Sigmoid colon (tissue), 7 donors: Measurements from ENCODE around the gene BNIP2. TPM values are rescaled to one million over a fixed set of nuclear protein-coding genes. Genes with fewer than 3 reads are reported as not detected.

ENCODE experiments used
- DNase-seq: peaks from one replicate; pipeline ENCODE4 v3.0.0-alpha.2; 2019
- H3K27ac ChIP-seq, 4 donors: fragments of 200-600 bp; sonication (generic); one replicate each; pipeline ENCODE4 v1.5.1; 2016 to 2019; ENCODE audit warnings: mild to moderate bottlenecking in 1 of 4
- H3K27me3 ChIP-seq, 3 donors: fragments of 200-600 bp; sonication (generic); one replicate each; pipeline ENCODE4 v1.5.1; 2019; ENCODE audit warnings: mild to moderate bottlenecking in 1 of 3
- H3K36me3 ChIP-seq, 4 donors: fragments of 200-600 bp; sonication (generic); one replicate each; pipeline ENCODE4 v1.5.1; 2016 to 2019
- H3K4me1 ChIP-seq, 4 donors: fragments of 200-600 bp; sonication (generic); one replicate each; pipeline ENCODE4 v1.5.1; 2017 to 2019
- H3K4me3 ChIP-seq, 4 donors: fragments of 200-600 bp; sonication (generic); one replicate each; pipeline ENCODE4 v1.5.1; 2017 to 2019; ENCODE audit warnings: mild to moderate bottlenecking in 2 of 4, moderate library complexity in 1 of 4
- H3K9me3 ChIP-seq, 4 donors: fragments of 200-600 bp in 3 of 4; sonication (generic) in 3 of 4; one replicate each; pipeline versions ENCODE4 v1.5.1 to v1.6.1; 2013 to 2019
- CTCF ChIP-seq, 4 experiments: fragments of 450-650 bp in 3 of 4; fragments of 200-600 bp in 1 of 4; IDR thresholded peaks; one replicate each; pipeline ENCODE4 v1.5.1; 2016 to 2019; ENCODE audit warnings: antibody characterized with exemption in 4 of 4, mild to moderate bottlenecking in 3 of 4, moderate library complexity in 2 of 4
- EP300 ChIP-seq, 4 donors: sonication (generic); formaldehyde crosslinking; IDR thresholded peaks; one replicate each; pipeline ENCODE4 v1.6.1; 2017; ENCODE audit warnings: antibody characterized with exemption in 4 of 4
- POLR2A ChIP-seq, 2 donors: fragments of 450-650 bp; IDR thresholded peaks; one replicate each; pipeline ENCODE4 v1.6.1; 2016; ENCODE audit warnings: antibody characterized with exemption in 2 of 2, mild to moderate bottlenecking in 2 of 2, moderate library complexity in 2 of 2
- POLR2AphosphoS5 ChIP-seq, 4 donors: sonication (generic); formaldehyde crosslinking; IDR thresholded peaks; one replicate each; pipeline ENCODE4 v1.6.1; 2017; ENCODE audit warnings: antibody characterized with exemption in 4 of 4
- WGBS, 2 donors: extraction: QIAGEN DNeasy Blood & Tissue Kit; methylation state at CpG; one replicate each; pipeline ENCODE4 v1.1.7; 2013; 5-methylcytosine and 5-hydroxymethylcytosine counted together
- intact Hi-C: fragments of 100-400 bp; cut with DNase I; formaldehyde crosslinking; loops from one replicate; pipeline ENCODE4 v1.15.1; 2023
- polyA plus RNA-seq, 3 donors: library from polyadenylated mRNA; stranded (reverse); fragments of 200-250 nt; gene quantifications; one replicate each; pipeline ENCODE4 v1.2.3, GENCODE V29; 2013
- total RNA-seq, 4 donors: library from RNA; depleted of rRNA; stranded (reverse); fragments of >200 nt; gene quantifications; one replicate each; pipeline ENCODE4 v1.1.0, GENCODE V29; 2016
- donor health status: healthy with polysubstance abuse.
- donor health status: Bipolar disorder and iron deficiency.
- donor health status: healthy.

BNIP2 gene
- 100 to 1,000 TPM; 115 to 199 (median 142) TPM for total RNA-seq
- polyA plus RNA-seq = 10 to 100 TPM; 28.8 to 33.5 (median 33.3) TPM

- intact Hi-C loops = loop anchor here (1.0 kb wide), 1 partner anchor 32 kb away; the partner anchor contains the start of gene GTF2A2
- 0% methylated on average over 78 of the region's 78 CpGs for WGBS, 2 donors
- Histone ChIP-seq H3K27ac (peak within 1 kb of the TSS; percentile 96 to 99 (median 98)), H3K4me1 (peaks cover 0 to 47% (median 31%) of the 10 kb centered on the region in 4 donors), H3K27me3 (no peaks in the 10 kb centered on the region), H3K4me3 (peak within 1 kb of the TSS; percentile 94 to 98 (median 96)), H3K36me3 (peaks cover 0 to under 1% (median 0%) of the 10 kb centered on the region in 4 donors), H3K9me3 (no peaks in the 10 kb centered on the region)
- TF ChIP-seq EP300 (IDR thresholded peaks at IDR 0.05) = peak in 1 of 4 donors; percentile 43
- TF ChIP-seq POLR2A (IDR thresholded peaks at IDR 0.05) = peak; percentile 77 to 83
- TF ChIP-seq POLR2AphosphoS5 (IDR thresholded peaks at IDR 0.05) = peak; percentile 88 to 99 (median 98)
- no peak for TF ChIP-seq CTCF (IDR thresholded peaks at IDR 0.05)
- DNase-seq = peak; percentile 100
Observed at GRCh38 chr15:59688782-59689625, at the start of gene BNIP2. Gene BNIP2 (minus strand): TSS chr15:59689320. CDS start chr15:59682457, 6,863 bp downstream.

- TF ChIP-seq CTCF (IDR thresholded peaks at IDR 0.05) (no peak), POLR2A (IDR thresholded peaks at IDR 0.05) (no peak), EP300 (IDR thresholded peaks at IDR 0.05) (no peak), POLR2AphosphoS5 (IDR thresholded peaks at IDR 0.05) (no peak)
- DNase-seq = no peak
- intact Hi-C loops = no loop called here
- WGBS, 2 donors = 60 to 76% methylated on average over 7 of the region's 7 CpGs
- peaks cover 0 to 4% (median 0%) of the 10 kb centered on the region in 3 donors for H3K27me3 ChIP-seq
- H3K9me3 ChIP-seq = peaks cover 0 to 2% (median 0%) of the 10 kb centered on the region in 4 donors
- no peaks in the 10 kb centered on the region for H3K36me3 ChIP-seq
- H3K4me1 ChIP-seq = no peaks in the 10 kb centered on the region
- H3K27ac ChIP-seq = no peak overlapping the region
- H3K4me3 ChIP-seq = no peak overlapping the region
Observed at GRCh38 chr15:59738676-59739075, 49.6 kb upstream of the BNIP2 start.

- no peaks in the 10 kb centered on the region for H3K9me3 ChIP-seq
- TF ChIP-seq EP300 (IDR thresholded peaks at IDR 0.05) (no peak), CTCF (IDR thresholded peaks at IDR 0.05) (no peak), POLR2AphosphoS5 (IDR thresholded peaks at IDR 0.05) (no peak), POLR2A (IDR thresholded peaks at IDR 0.05) (no peak)
- H3K36me3 ChIP-seq = no peaks in the 10 kb centered on the region
- DNase-seq = no peak
- H3K27ac ChIP-seq = no peak overlapping the region
- no peaks in the 10 kb centered on the region for H3K27me3 ChIP-seq
- H3K4me1 ChIP-seq = no peaks in the 10 kb centered on the region
- intact Hi-C loops = no loop called here
- H3K4me3 ChIP-seq = no peak overlapping the region
- WGBS, 2 donors = 75 to 84% methylated on average over 7 of the region's 7 CpGs
Observed at GRCh38 chr15:59736181-59736580, 47.1 kb upstream of the BNIP2 start.

- Histone ChIP-seq H3K27ac (no peak overlapping the region), H3K4me3 (no peak overlapping the region), H3K9me3 (no peaks in the 10 kb centered on the region), H3K4me1 (no peaks in the 10 kb centered on the region), H3K36me3 (no peaks in the 10 kb centered on the region), H3K27me3 (peaks cover 0 to 8% (median 0%) of the 10 kb centered on the region in 3 donors)
- no peak for DNase-seq
- TF ChIP-seq EP300 (IDR thresholded peaks at IDR 0.05) (no peak), CTCF (IDR thresholded peaks at IDR 0.05) (no peak), POLR2A (IDR thresholded peaks at IDR 0.05) (no peak), POLR2AphosphoS5 (IDR thresholded peaks at IDR 0.05) (no peak)
- WGBS, 2 donors = 19 to 31% methylated on average over 3 of the region's 3 CpGs
- intact Hi-C loops = loop anchor here (10.0 kb wide), 2 partner anchors 450 to 600 kb away; no protein-coding TSS in a partner anchor
Observed at GRCh38 chr15:59725151-59725486, 36.0 kb upstream of the BNIP2 start.
